Loucy (cell line): ENCODE measurements around the gene ME3.

ENCODE experiments used
- EZH2phosphoT487 ChIP-seq: fragments of 200-600 bp; IDR thresholded peaks from 2 replicates; pipeline ENCODE4 v1.6.1; 2018; ENCODE audit warnings: antibody characterized with exemption, mild to moderate bottlenecking, moderate library complexity, borderline replicate concordance
- TF ChIP-seq, protein P1 (sequence below): fragments of 200-600 bp; sonication (generic); conservative IDR thresholded peaks from 2 replicates; pipeline ENCODE4 v1.5.1; 2014; ENCODE audit warnings: mild to moderate bottlenecking, antibody characterized with exemption, low read length

DNA sequence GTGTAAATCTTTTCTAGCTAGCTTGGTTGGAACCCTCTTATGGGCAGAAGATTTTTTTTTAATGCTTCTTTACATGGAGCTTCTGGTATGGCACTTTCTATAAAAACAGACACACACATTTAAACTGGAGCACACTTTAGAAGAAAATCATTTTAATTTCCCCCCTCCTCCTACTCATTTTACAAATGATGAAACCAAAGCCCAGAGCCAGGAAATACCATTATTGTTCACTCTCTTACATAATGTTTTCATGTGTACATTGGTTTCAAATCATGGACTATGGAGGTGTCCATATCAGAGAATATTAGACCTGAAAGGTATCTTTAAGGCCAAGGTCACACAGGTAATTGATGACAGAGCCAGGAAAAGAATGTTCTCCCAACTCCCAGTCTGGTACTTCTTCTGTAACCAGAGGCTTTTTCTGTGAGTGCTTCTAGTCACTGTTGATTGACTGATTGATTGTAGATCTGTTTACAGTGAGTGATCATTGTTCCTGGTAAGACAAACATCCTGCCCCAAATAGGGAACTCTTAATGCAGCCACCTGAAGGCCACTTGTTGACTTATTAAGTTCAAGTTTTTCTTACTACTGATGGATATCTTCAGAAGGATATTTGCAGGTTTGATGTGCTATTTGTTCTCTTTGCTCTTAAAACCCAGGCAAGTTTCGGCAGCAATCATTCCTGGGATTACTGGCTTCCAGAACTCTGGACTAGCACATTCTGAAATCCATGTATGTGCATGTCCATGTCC lies 26.8 kb upstream of the ME3 start:
- TF ChIP-seq, protein P1, sequence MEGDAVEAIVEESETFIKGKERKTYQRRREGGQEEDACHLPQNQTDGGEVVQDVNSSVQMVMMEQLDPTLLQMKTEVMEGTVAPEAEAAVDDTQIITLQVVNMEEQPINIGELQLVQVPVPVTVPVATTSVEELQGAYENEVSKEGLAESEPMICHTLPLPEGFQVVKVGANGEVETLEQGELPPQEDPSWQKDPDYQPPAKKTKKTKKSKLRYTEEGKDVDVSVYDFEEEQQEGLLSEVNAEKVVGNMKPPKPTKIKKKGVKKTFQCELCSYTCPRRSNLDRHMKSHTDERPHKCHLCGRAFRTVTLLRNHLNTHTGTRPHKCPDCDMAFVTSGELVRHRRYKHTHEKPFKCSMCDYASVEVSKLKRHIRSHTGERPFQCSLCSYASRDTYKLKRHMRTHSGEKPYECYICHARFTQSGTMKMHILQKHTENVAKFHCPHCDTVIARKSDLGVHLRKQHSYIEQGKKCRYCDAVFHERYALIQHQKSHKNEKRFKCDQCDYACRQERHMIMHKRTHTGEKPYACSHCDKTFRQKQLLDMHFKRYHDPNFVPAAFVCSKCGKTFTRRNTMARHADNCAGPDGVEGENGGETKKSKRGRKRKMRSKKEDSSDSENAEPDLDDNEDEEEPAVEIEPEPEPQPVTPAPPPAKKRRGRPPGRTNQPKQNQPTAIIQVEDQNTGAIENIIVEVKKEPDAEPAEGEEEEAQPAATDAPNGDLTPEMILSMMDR = no peak
- no peak for TF ChIP-seq EZH2phosphoT487
